HEK293 (cell line): ENCODE results near the gene VAV3.

Experiments used
- CTCF ChIA-PET: fragments of 350-600 bp; formaldehyde crosslinking; extraction: SDS; loops from one replicate; lab custom pipeline; 2021; ENCODE audit warnings: antibody characterized with exemption; lab: Yijun Ruan, JAX
- POLR2A ChIA-PET: fragments of 300-600 bp; formaldehyde crosslinking; extraction: SDS; loops from one replicate; lab custom pipeline; 2020; ENCODE audit warnings: antibody characterized with exemption, inconsistent platforms; lab: Yijun Ruan, JAX
- H3K27ac ChIP-seq: fragments of 200-500 bp; sonication (Bioruptor generic); 2 replicates; pipeline ENCODE4 v1.5.1; 2014; ENCODE audit warnings: low read depth, low read length, control low read depth, inconsistent platforms; ENCODE audit errors: extremely low read depth
- H3K36me3 ChIP-seq, 2 experiments: fragments of 200-500 bp in 1 of 2; sonication (Bioruptor generic) in 1 of 2; 1 replicate in 1 of 2; 2 replicates in 1 of 2; pipeline ENCODE4 v1.5.1; 2014 to 2017; ENCODE audit warnings: inconsistent platforms in 2 of 2, low read length in 2 of 2; ENCODE audit not compliant: control insufficient read depth in 2 of 2, insufficient read depth in 1 of 2
- H3K4me1 ChIP-seq: fragments of 200-500 bp; sonication (Bioruptor generic); 2 replicates; pipeline ENCODE4 v1.5.1; 2014; ENCODE audit warnings: mild to moderate bottlenecking, low read length, inconsistent platforms; ENCODE audit not compliant: control insufficient read depth, insufficient read depth
- H3K4me3 ChIP-seq: 2 replicates; pipeline ENCODE4 v1.5.1; 2011; ENCODE audit warnings: low read depth, mild to moderate bottlenecking, control low read depth, low read length, moderate library complexity
- H3K9me3 ChIP-seq: fragments of 200-500 bp; sonication (Bioruptor generic); 2 replicates; pipeline ENCODE4 v1.5.1; 2014; ENCODE audit warnings: low read depth, low read length, inconsistent platforms; ENCODE audit not compliant: control insufficient read depth, insufficient read depth
- ELK4 ChIP-seq: IDR thresholded peaks from 2 replicates; pipeline ENCODE4 v1.6.1; 2011; ENCODE audit warnings: mild to moderate bottlenecking, low read depth, low read length, borderline replicate concordance
- MEIS1 ChIP-seq: sonication (generic); formaldehyde crosslinking; IDR thresholded peaks from 2 replicates; pipeline ENCODE4 v1.8.1; 2022; ENCODE audit warnings: missing genetic modification reagents, mild to moderate bottlenecking, borderline replicate concordance
- OSR2 ChIP-seq: fragments of 450-650 bp; formaldehyde crosslinking; IDR thresholded peaks from 2 replicates; pipeline ENCODE4 v1.5.1; 2016; ENCODE audit warnings: missing biosample characterization, missing genetic modification characterization
- TRIM28 ChIP-seq: IDR thresholded peaks from 2 replicates; pipeline ENCODE4 v1.6.1; 2011; ENCODE audit warnings: low read length, control low read depth, borderline replicate concordance
- ZBTB20 ChIP-seq: fragments of 450-650 bp; formaldehyde crosslinking; IDR thresholded peaks from 2 replicates; pipeline ENCODE4 v1.5.1; 2016; ENCODE audit warnings: missing biosample characterization, missing genetic modification characterization
- ZBTB26 ChIP-seq: fragments of 450-650 bp; formaldehyde crosslinking; optimal IDR thresholded peaks from 2 replicates; pipeline ENCODE3; 2016; ENCODE audit warnings: missing biosample characterization, mild to moderate bottlenecking, missing genetic modification characterization
- ZEB2 ChIP-seq: fragments of 450-650 bp; formaldehyde crosslinking; IDR thresholded peaks from 2 replicates; pipeline ENCODE4 v1.5.1; 2016; ENCODE audit warnings: missing biosample characterization, missing genetic modification characterization
- ZNF114 ChIP-seq: fragments of 450-650 bp; formaldehyde crosslinking; IDR thresholded peaks from 2 replicates; pipeline ENCODE4 v1.5.0; 2017; ENCODE audit warnings: missing biosample characterization, missing genetic modification characterization
- ZNF121 ChIP-seq: fragments of 450-650 bp; formaldehyde crosslinking; IDR thresholded peaks from 2 replicates; pipeline ENCODE4 v1.5.1; 2016; ENCODE audit warnings: missing biosample characterization, missing genetic modification characterization
- ZNF362 ChIP-seq: fragments of 450-650 bp; formaldehyde crosslinking; IDR thresholded peaks from 2 replicates; pipeline ENCODE4 v1.5.1; 2016; ENCODE audit warnings: missing biosample characterization, missing genetic modification characterization
- ZNF404 ChIP-seq: fragments of 450-650 bp; formaldehyde crosslinking; IDR thresholded peaks from 2 replicates; pipeline ENCODE4 v1.5.1; 2017; ENCODE audit warnings: missing biosample characterization, missing genetic modification characterization
- ZNF416 ChIP-seq: fragments of 450-650 bp; formaldehyde crosslinking; IDR thresholded peaks from 2 replicates; pipeline ENCODE4 v1.5.1; 2016; ENCODE audit warnings: missing biosample characterization, missing genetic modification characterization
- ZNF423 ChIP-seq: fragments of 450-650 bp; formaldehyde crosslinking; IDR thresholded peaks from 2 replicates; pipeline ENCODE4 v1.5.1; 2016; ENCODE audit warnings: missing biosample characterization, missing genetic modification characterization
- ZNF580 ChIP-seq: fragments of 450-650 bp; formaldehyde crosslinking; IDR thresholded peaks from 2 replicates; pipeline ENCODE4 v1.5.1; 2016; ENCODE audit warnings: missing biosample characterization, missing genetic modification characterization
- ZNF596 ChIP-seq: fragments of 450-650 bp; IDR thresholded peaks from 2 replicates; pipeline ENCODE4 v1.5.0; 2018; ENCODE audit warnings: missing biosample characterization, mild to moderate bottlenecking, missing genetic modification characterization, moderate library complexity
- ZNF664 ChIP-seq: fragments of 450-650 bp; formaldehyde crosslinking; IDR thresholded peaks from 2 replicates; pipeline ENCODE4 v1.5.1; 2016; ENCODE audit warnings: missing biosample characterization, missing genetic modification characterization
- ZNF707 ChIP-seq: fragments of 450-650 bp; formaldehyde crosslinking; IDR thresholded peaks from 2 replicates; pipeline ENCODE4 v1.5.1; 2016; ENCODE audit warnings: missing biosample characterization, missing genetic modification characterization
- TF ChIP-seq, protein P1 (sequence below): fragments of 450-650 bp; formaldehyde crosslinking; IDR thresholded peaks from 2 replicates; pipeline ENCODE4 v1.5.1; 2017; ENCODE audit warnings: missing biosample characterization, missing genetic modification characterization
- TF ChIP-seq, protein P2 (sequence below): fragments of 450-650 bp; formaldehyde crosslinking; IDR thresholded peaks from 2 replicates; pipeline ENCODE4 v1.5.1; 2017; ENCODE audit warnings: missing biosample characterization, mild to moderate bottlenecking, missing genetic modification characterization, moderate library complexity
- TF ChIP-seq, protein P3 (sequence below): fragments of 450-650 bp; formaldehyde crosslinking; IDR thresholded peaks from 2 replicates; pipeline ENCODE4; 2016; ENCODE audit warnings: missing biosample characterization, missing genetic modification characterization

The VAV3 gene

DNA sequence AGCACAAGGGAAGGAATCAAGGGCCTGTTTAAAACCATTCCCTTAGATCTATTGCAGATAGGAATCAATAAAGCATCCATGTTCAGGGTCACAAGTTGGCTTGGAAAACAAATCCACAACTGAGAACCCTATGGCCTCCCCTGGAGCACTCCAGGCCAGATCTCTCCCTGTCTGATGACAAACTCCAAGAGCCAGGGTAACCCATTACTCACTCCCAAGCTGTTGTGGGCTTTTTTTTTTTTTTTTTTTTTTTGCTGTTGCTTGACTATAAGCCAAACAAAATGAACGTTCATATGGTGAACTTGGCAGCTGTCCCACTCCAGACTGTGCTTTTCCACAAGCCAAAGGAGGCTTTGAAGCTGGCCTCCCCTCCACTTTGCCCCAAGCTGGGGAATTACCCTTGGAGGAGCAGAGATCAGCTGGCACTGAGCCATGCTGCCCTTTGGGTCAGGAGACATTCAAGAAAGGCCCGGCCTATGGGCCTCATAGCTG lies 35.7 kb upstream of the VAV3 start (continued):
- TF ChIP-seq ZNF580 (tag by site-specific recombination) (peak; percentile 31; the same call in 1 of the 2 replicates), ZNF362 (tag by site-specific recombination) (peak; percentile 64; the same call in 1 of the 2 replicates), ZEB2 (no peak), ZBTB20 (tag by site-specific recombination) (peak; percentile 46)
- TF ChIP-seq, protein P1, sequence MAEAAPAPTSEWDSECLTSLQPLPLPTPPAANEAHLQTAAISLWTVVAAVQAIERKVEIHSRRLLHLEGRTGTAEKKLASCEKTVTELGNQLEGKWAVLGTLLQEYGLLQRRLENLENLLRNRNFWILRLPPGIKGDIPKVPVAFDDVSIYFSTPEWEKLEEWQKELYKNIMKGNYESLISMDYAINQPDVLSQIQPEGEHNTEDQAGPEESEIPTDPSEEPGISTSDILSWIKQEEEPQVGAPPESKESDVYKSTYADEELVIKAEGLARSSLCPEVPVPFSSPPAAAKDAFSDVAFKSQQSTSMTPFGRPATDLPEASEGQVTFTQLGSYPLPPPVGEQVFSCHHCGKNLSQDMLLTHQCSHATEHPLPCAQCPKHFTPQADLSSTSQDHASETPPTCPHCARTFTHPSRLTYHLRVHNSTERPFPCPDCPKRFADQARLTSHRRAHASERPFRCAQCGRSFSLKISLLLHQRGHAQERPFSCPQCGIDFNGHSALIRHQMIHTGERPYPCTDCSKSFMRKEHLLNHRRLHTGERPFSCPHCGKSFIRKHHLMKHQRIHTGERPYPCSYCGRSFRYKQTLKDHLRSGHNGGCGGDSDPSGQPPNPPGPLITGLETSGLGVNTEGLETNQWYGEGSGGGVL (tag by site-specific recombination): peak; percentile 22; the same call in 1 of the 2 replicates

DNA sequence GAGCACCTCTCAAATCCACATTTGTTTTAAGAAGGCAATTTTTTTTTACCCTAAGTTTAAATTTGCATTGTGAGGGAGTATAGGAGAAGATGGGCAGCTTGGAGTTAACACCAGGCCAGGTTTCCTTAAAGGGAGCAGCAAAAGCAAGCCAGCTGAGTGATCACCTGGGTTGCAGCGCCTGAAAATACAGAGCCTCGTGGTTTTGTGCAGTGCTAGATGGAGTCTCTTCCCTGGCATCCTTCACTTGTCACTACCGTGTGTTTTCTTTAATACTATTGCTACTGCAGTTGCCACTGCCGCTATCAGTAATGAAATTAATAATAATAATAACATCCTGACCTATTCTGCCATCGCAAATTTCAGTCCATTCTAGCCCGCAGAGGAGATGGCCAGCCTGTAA lies 35.2 kb upstream of the VAV3 start:
- H3K4me3 ChIP-seq: no peak overlapping the region
- H3K27ac ChIP-seq: no peak overlapping the region
- no peaks in the 10 kb centered on the region for H3K9me3 ChIP-seq
- ChIA-PET CTCF (interaction anchor here (0.5 kb wide), 1 partner anchor 584 kb away, joined by 3 read pairs; no protein-coding TSS in a partner anchor), POLR2A (interaction anchor here (1.7 kb wide), 1 partner anchor 13 kb away, joined by 3 read pairs; no protein-coding TSS in a partner anchor)
- H3K36me3 ChIP-seq: no peaks in the 10 kb centered on the region
- TF ChIP-seq MEIS1 (no peak), ZNF416 (tag by site-specific recombination) (no peak), ZBTB20 (tag by site-specific recombination) (no peak), ZNF664 (tag by site-specific recombination) (no peak), ZNF423 (tag by site-specific recombination) (no peak), ZNF121 (no peak), ZNF362 (tag by site-specific recombination) (no peak), ZBTB26 (tag by site-specific recombination) (no peak), ELK4 (no peak), TRIM28 (no peak), ZNF707 (tag by site-specific recombination) (no peak), ZNF114 (tag by site-specific recombination) (no peak), OSR2 (tag by site-specific recombination) (no peak), ZNF596 (tag by site-specific recombination) (no peak), ZNF404 (tag by site-specific recombination) (no peak)
- TF ChIP-seq, protein P2, sequence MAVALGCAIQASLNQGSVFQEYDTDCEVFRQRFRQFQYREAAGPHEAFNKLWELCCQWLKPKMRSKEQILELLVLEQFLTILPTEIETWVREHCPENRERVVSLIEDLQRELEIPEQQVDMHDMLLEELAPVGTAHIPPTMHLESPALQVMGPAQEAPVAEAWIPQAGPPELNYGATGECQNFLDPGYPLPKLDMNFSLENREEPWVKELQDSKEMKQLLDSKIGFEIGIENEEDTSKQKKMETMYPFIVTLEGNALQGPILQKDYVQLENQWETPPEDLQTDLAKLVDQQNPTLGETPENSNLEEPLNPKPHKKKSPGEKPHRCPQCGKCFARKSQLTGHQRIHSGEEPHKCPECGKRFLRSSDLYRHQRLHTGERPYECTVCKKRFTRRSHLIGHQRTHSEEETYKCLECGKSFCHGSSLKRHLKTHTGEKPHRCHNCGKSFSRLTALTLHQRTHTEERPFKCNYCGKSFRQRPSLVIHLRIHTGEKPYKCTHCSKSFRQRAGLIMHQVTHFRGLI (tag by site-specific recombination): no peak
- TF ChIP-seq, protein P3, sequence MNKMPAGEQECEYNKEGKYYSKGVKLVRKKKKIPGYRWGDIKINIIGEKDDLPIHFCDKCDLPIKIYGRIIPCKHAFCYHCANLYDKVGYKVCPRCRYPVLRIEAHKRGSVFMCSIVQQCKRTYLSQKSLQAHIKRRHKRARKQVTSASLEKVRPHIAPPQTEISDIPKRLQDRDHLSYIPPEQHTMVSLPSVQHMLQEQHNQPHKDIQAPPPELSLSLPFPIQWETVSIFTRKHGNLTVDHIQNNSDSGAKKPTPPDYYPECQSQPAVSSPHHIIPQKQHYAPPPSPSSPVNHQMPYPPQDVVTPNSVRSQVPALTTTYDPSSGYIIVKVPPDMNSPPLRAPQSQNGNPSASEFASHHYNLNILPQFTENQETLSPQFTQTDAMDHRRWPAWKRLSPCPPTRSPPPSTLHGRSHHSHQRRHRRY (tag by site-specific recombination): no peak
- TF ChIP-seq, all 188 proteins: peak for 0
- peaks cover 8% of the 10 kb centered on the region for H3K4me1 ChIP-seq
